GM15510 (cell line): ENCODE measurements around the gene TRMT10B.

Experiments used
- POLR2A ChIP-seq: IDR thresholded peaks from 3 replicates; pipeline ENCODE4 v1.6.1; 2011; ENCODE audit warnings: borderline replicate concordance; ENCODE audit not compliant: insufficient read length; ENCODE audit errors: extremely low read depth

The TRMT10B gene, protein sequence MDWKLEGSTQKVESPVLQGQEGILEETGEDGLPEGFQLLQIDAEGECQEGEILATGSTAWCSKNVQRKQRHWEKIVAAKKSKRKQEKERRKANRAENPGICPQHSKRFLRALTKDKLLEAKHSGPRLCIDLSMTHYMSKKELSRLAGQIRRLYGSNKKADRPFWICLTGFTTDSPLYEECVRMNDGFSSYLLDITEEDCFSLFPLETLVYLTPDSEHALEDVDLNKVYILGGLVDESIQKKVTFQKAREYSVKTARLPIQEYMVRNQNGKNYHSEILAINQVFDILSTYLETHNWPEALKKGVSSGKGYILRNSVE

GRCh38 chr9:37753489-37754190 is at the start of gene TRMT10B:
TSS of gene TRMT10B (plus strand) at chr9:37753805. CDS start at chr9:37761932, 8,127 bp downstream.
- peak; percentile 69 for TF ChIP-seq POLR2A

DNA sequence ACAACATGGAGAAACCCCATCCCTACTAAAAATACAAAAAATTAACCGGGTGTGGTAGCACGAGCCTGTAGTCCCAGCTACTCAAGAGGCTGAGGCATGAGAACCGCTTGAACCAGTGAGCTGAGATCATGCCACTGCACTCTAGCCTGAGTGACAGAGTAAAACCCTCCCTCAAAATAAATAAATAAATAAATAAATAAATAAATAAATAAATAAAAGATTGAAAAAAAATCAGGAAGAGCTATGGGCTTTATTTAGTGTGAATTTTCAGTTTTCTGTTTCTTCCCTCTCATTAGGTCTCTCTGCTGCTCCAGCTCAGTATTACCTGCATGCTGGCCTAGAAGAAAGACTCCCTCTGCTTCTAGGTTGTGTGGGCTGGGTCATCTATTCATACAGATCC is 47.8 kb upstream of the TRMT10B start:
- no peak for TF ChIP-seq POLR2A

- no peak for TF ChIP-seq POLR2A
These were observed 47.3 kb upstream of the TRMT10B start for GRCh38 chr9:37706290-37706689.

- no peak for TF ChIP-seq POLR2A
These were observed 45.9 kb upstream of the TRMT10B start for GRCh38 chr9:37707748-37708147.

- no peak for TF ChIP-seq POLR2A
These were observed 43.6 kb upstream of the TRMT10B start for GRCh38 chr9:37710046-37710445.

GRCh38 chr9:37715260-37715659 is 38.3 kb upstream of the TRMT10B start:
- no peak for TF ChIP-seq POLR2A

GRCh38 chr9:37715991-37716505 is 37.6 kb upstream of the TRMT10B start:
- TF ChIP-seq POLR2A, result no peak

DNA sequence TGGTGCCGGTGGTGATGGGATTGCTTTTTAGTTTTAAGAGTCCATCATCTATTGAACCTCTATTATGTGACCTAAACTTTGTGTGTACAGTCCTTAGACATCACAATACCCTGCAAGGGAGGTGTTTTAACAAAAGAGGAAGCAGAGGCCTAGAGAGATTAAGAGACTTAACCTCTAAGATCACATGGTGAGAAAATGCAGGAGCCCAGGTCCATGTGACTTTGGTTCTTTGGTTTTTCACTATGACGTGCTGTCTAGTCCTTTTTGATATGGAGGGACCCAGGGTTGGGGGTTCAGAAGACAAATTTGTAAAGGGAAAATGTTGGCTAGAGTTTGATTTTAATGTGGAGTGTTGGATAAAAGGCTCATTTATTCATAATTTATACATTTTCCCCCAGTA is 34.1 kb upstream of the TRMT10B start:
- TF ChIP-seq POLR2A, result no peak

DNA sequence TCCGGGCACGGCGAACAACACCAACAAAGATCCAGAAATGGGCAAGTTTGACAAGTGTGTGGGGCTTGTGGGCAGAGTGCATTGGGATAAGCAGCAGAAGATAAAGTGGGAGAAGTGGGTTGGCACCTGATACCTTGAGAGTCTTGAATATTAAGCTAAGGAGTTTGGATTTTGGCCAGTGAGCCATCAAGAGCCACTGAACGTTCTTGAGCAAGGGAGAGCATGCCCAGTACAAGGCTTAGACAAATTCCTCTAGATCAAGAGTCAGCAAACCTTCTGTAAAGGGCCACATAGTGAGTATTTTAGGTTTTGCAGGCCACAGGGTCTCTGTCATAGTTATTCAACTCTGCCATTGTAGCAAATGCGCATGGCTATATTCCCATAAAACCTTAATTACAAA is 26.6 kb upstream of the TRMT10B start:
- TF ChIP-seq POLR2A, result no peak

DNA sequence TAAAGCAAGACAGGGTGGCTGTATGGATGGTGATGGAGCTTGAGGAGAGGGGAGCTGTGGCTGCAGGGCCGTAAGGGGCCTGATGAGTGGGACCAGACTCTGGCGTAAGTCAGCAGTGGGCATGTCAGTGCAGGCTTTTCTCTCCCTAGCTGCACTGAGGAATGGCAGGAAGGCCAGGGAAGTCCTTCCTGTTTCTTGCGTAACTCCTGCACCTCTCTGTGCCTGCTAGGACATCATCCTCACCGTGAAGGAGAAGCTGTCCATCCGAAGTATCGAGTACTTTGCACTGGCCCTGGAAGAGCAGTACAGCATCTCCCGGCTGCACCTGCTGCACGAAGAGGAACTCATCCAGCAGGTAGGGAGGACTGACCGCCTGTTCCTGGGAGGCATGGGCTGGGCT is 24.1 kb upstream of the TRMT10B start:
- TF ChIP-seq POLR2A, result no peak

- no peak for TF ChIP-seq POLR2A
These were observed 23.3 kb upstream of the TRMT10B start for GRCh38 chr9:37730256-37730655.

- no peak for TF ChIP-seq POLR2A
These were observed 22.8 kb upstream of the TRMT10B start for GRCh38 chr9:37730839-37731238.

DNA sequence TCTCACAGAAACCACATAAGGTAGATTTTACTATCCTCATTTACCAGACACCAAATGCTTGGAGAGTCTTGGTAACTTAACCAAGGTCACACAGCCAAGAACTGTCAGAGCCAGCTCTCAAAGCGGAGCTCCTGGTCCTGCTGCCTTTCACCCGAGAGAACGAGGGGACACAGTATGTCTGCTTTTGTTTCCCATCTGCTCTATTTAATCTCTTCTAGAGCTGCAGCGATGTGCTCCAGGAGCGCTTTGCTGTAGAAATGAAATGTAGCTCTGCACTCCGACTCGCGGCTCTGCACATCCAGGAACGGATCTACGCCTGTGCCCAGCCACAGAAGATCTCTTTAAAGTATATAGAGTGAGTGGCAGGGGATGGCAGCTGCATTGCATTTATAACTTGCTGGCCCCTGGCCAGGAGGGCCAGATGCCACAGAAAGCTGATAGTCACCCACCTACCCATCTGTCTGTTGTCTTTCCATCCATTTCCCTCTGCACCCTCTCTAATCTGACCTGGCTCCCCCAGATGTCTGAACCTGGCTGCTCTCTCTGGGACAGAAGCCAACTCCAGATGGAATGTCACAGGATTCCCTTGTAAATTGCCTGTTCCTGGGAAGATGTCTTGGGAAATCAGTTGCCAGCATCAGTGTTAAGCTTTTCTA is 21.4 kb upstream of the TRMT10B start:
- no peak for TF ChIP-seq POLR2A

DNA sequence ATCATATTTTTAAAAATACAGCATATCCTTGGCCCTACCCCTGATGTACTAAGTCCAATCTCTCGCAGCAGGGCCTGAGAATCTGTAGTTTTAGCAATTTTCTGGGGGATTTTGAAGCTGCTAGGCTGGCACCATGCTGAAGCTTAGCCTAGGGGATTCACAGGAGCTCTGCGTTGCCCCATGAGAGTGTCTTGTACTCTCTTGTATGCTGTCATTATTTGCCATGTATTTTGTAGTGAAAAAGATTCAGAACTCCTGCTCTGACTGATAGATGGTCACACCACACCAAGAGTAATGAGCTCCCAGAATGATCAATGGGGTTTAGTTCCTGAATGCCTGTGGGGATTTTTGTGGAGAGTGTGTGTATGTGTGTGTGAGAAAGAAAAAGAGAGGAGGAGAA is 20.7 kb upstream of the TRMT10B start:
- TF ChIP-seq POLR2A, result no peak

DNA sequence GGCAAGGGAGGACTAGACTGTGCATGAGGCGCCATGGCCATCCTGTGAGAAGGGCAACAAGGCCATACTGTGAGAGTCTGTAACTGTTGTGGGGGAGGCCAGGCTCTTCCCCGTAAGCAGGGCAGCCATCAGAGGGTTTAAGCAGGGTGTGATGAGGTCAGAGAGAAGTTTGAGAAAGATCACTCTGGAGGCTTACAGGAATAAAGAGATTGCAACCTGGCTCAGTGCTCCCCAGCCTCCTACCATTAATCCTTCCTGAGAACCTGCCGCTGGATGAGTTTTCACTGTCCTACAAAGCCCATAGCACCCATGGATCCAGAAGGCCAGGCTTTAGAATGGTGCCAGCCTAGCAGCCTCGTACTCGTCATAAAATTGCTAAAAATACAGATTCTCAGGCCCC is 14.4 kb upstream of the TRMT10B start:
- TF ChIP-seq POLR2A, result no peak
